HTR-8/SVneo (cell line): ENCODE results near the gene OR10AD1.

Experiments
- DNase-seq: peaks from one replicate; pipeline ENCODE4 v3.0.0; 2011; ENCODE audit warnings: low spot score, mixed read lengths; ENCODE audit not compliant: insufficient read length
- FAIRE-seq: peaks from 2 replicates; lab custom pipeline; 2011; peaks lifted over from hg19 to GRCh38; lab: Jason Lieb, UNC

The OR10AD1 gene

GRCh38 chr12:48193623-48194022, 9.5 kb downstream of the OR10AD1 start:
- FAIRE-seq (no peak), DNase-seq (no peak)

- FAIRE-seq (no peak), DNase-seq (no peak)
Measured at GRCh38 chr12:48192861-48193260, 10.2 kb downstream of the OR10AD1 start.

- FAIRE-seq: no peak
- no peak for DNase-seq
Measured at GRCh38 chr12:48191096-48191495, 12.0 kb downstream of the OR10AD1 start.

- FAIRE-seq (peak; percentile 20), DNase-seq (peak; percentile 63)
Measured at GRCh38 chr12:48189331-48190125, 13.6 kb downstream of the OR10AD1 start.

- DNase-seq (no peak), FAIRE-seq (no peak)
Measured at GRCh38 chr12:48187916-48188695, 15.0 kb downstream of the OR10AD1 start.

- DNase-seq (no peak), FAIRE-seq (no peak)
Measured at GRCh38 chr12:48185181-48185919, 17.7 kb downstream of the OR10AD1 start.

GRCh38 chr12:48184549-48184922, 18.6 kb downstream of the OR10AD1 start:
- no peak for FAIRE-seq
- no peak for DNase-seq

- no peak for FAIRE-seq
- no peak for DNase-seq
Measured at GRCh38 chr12:48183876-48184548, 19.1 kb downstream of the OR10AD1 start.

- peak; percentile 49 for DNase-seq
- peak; percentile 26 for FAIRE-seq
Measured at GRCh38 chr12:48183091-48183875, 19.8 kb downstream of the OR10AD1 start, which contains the start of gene CCDC184. Gene CCDC184, plus strand, starts transcription at chr12:48183644. Its CDS starts 479 bp downstream, at chr12:48184123.

- FAIRE-seq (no peak), DNase-seq (no peak)
Measured at GRCh38 chr12:48182631-48183030, 20.5 kb downstream of the OR10AD1 start.

GRCh38 chr12:48180857-48181495, 22.1 kb downstream of the OR10AD1 start:
- DNase-seq: no peak
- FAIRE-seq: no peak

GRCh38 chr12:48180424-48180823, 22.7 kb downstream of the OR10AD1 start:
- FAIRE-seq: no peak
- DNase-seq: no peak

- FAIRE-seq (no peak), DNase-seq (no peak)
Measured at GRCh38 chr12:48179466-48179865, 23.6 kb downstream of the OR10AD1 start.

- FAIRE-seq (no peak), DNase-seq (no peak)
Measured at GRCh38 chr12:48177982-48178381, 25.1 kb downstream of the OR10AD1 start.

GRCh38 chr12:48176417-48176751, 26.7 kb downstream of the OR10AD1 start:
- no peak for DNase-seq
- FAIRE-seq: no peak

GRCh38 chr12:48175613-48176416, 27.3 kb downstream of the OR10AD1 start:
- FAIRE-seq (no peak), DNase-seq (no peak)

- no peak for DNase-seq
- no peak for FAIRE-seq
Measured at GRCh38 chr12:48169011-48169410, 34.1 kb downstream of the OR10AD1 start.
